ENCODE results near the gene SAXO2.
"Not testable (repeated sequence)": the region's sequence is repeated elsewhere in the genome, so short reads cannot be mapped to it uniquely, and the experiment has no call there.

SAXO2 gene

DNA sequence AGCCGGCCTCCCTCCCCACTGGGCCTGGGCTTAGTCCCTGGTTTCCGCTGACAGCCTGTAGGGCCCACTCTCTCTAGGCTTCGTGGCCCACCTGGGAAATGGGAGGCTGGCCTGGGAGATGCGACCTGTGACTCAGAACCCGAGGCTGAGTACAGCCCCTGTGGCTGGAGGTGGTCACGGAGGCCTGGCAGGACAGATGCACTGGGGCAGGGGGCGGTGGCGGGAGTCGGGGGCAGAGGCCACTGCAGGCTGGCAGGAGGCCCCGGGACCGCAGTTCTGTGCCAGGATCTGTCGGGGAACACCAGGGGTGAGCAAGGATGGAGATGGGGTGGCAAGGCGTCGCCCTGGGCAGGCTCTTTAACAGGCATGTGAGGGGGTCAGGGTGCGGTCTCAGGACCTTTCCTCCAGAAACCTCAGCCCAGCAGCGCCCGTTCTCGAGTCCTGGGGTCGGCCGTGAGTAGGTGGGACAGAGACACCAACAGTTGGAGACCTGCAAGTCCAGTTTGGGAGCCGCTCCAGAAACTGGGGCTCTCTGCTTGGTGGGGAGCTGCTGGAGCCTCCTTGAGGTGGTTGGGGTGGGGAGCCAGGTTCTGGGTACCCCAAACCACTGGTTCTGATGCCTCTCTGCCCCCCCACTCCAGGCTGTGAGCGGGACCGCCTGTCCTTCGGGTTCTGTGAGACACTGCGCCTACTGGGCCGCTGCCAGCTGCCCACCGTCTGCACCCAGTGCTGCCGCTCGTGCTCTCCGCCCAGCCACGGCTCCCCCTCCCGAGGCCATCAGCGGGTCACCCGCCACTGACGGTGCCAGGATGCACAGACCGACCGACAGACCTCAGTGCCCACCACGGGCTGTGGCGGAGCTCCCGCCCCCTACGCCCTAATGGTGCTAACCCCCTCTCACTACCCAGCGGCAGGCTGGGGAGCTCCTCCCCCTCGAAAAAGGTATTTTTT is 71.3 kb downstream of the SAXO2 start:
- not testable (repeated sequence) for DNase-seq (ENCODE audit: low read depth)
